Body of pancreas (tissue), 4 donors: ENCODE measurements around the gene FGF22.

ENCODE experiments used
- POLR2A ChIP-seq, 3 donors: fragments of 450-650 bp; IDR thresholded peaks; one replicate each; pipeline ENCODE4 v1.6.1; 2016; ENCODE audit warnings: antibody characterized with exemption in 3 of 3, mild to moderate bottlenecking in 2 of 3
- TF ChIP-seq, protein P1 (sequence below), 7 experiments: fragments of 450-650 bp in 4 of 7; fragments of 200-600 bp in 3 of 7; sonication (generic) in 3 of 7; IDR thresholded peaks; one replicate each; pipeline ENCODE4 v1.5.1; 2016 to 2019; ENCODE audit warnings: antibody characterized with exemption in 7 of 7

DNA sequence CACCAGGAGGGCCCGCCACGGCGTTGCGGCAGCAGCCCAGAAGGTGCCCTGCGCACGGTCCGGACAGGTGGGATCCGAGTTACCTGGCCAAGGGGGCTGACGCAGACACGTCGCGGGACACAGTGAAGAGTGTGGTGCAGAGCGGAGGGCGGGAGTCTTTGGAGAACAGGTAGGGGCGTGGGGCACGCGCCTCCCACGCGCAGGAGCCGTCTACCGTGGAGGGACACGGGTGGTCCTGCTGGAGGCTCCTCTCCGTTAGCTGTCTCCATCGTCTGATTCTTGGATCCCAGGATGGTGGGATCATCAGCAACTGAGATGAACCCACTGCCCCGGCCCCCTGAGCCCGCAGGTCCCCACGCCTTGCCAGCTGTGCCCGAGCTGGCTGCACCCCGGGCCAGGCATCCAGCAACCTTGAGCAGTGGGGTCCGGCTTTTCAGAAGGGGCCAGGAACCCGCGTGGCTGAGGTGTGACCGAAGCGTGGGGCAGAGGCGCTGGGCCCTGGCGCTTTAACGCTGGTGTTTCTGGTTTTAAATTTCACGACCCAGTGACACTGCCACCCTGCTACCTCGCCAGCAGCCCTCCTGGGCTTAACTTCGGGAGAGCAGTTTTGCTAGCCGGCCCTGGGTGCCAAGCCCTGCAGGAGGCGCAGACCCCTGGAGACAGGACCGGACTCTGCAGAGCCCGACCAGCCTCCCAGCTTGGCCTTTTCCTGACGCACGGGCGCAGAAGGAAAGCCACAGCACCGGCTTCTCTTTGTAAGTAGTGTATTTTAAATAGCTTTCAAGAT lies 7.3 kb downstream of the FGF22 start:
- no peak for TF ChIP-seq POLR2A (IDR thresholded peaks at IDR 0.05)
- TF ChIP-seq, protein P1, sequence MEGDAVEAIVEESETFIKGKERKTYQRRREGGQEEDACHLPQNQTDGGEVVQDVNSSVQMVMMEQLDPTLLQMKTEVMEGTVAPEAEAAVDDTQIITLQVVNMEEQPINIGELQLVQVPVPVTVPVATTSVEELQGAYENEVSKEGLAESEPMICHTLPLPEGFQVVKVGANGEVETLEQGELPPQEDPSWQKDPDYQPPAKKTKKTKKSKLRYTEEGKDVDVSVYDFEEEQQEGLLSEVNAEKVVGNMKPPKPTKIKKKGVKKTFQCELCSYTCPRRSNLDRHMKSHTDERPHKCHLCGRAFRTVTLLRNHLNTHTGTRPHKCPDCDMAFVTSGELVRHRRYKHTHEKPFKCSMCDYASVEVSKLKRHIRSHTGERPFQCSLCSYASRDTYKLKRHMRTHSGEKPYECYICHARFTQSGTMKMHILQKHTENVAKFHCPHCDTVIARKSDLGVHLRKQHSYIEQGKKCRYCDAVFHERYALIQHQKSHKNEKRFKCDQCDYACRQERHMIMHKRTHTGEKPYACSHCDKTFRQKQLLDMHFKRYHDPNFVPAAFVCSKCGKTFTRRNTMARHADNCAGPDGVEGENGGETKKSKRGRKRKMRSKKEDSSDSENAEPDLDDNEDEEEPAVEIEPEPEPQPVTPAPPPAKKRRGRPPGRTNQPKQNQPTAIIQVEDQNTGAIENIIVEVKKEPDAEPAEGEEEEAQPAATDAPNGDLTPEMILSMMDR (IDR thresholded peaks at IDR 0.05), result no peak
